ENCODE data around the gene CFAP210. TPM values are rescaled to one million over a fixed set of nuclear protein-coding genes. Genes with fewer than 3 reads are reported as not detected.
A peak's percentile ranks its signal among the peaks of the same experiment; 100 is the strongest.

CFAP210 gene
- total RNA-seq, 2 donors from 2014 or later, result not detected

GRCh38 chr2:169716238-169716886, 22.2 kb upstream of the CFAP210 start:
- no peak overlapping the region for H3K4me3 ChIP-seq
- peak overlapping the region in 1 of 2 donors; percentile 36 for H3K9ac ChIP-seq (ENCODE audit: low read depth in 2 of 2, low read length in 2 of 2)
- H3K27me3 ChIP-seq, result no peaks in the 10 kb centered on the region
- no peaks in the 10 kb centered on the region for H3K9me3 ChIP-seq
- TF ChIP-seq CTCF (IDR thresholded peaks at IDR 0.05), result no peak
- DNase-seq, result peak; percentile 65
- H3K36me3 ChIP-seq, result no peaks in the 10 kb centered on the region
- intact Hi-C loops (cut with DNase I), result no loop called here
- H3K27ac ChIP-seq, result peak overlapping the region; percentile 75
- H3K4me1 ChIP-seq, result peaks cover 24% of the 10 kb centered on the region

- TF ChIP-seq CTCF (IDR thresholded peaks at IDR 0.05), result no peak
- Histone ChIP-seq H3K4me1 (peaks cover 26% of the 10 kb centered on the region), H3K36me3 (no peaks in the 10 kb centered on the region), H3K4me3 (peak overlapping the region; percentile 22), H3K27ac (peak overlapping the region; percentile 75), H3K27me3 (no peaks in the 10 kb centered on the region), H3K9ac (ENCODE audit: low read depth in 2 of 2, low read length in 2 of 2) (peak overlapping the region in 1 of 2 donors; percentile 36), H3K9me3 (no peaks in the 10 kb centered on the region)
- DNase-seq, result peak; percentile 82
- intact Hi-C loops (cut with DNase I), result no loop called here
These were observed 21.4 kb upstream of the CFAP210 start for GRCh38 chr2:169715379-169716237.

GRCh38 chr2:169714699-169715098, 20.5 kb upstream of the CFAP210 start:
- peak overlapping the region; percentile 75 for H3K27ac ChIP-seq
- H3K36me3 ChIP-seq, result no peaks in the 10 kb centered on the region
- H3K4me1 ChIP-seq, result peaks cover 26% of the 10 kb centered on the region
- H3K4me3 ChIP-seq, result no peak overlapping the region
- H3K27me3 ChIP-seq, result no peaks in the 10 kb centered on the region
- no peaks in the 10 kb centered on the region for H3K9me3 ChIP-seq
- no peak for TF ChIP-seq CTCF (IDR thresholded peaks at IDR 0.05)
- H3K9ac ChIP-seq (ENCODE audit: low read depth in 2 of 2, low read length in 2 of 2), result no peak overlapping the region
- intact Hi-C loops (cut with DNase I), result no loop called here
- DNase-seq, result no peak

DNA sequence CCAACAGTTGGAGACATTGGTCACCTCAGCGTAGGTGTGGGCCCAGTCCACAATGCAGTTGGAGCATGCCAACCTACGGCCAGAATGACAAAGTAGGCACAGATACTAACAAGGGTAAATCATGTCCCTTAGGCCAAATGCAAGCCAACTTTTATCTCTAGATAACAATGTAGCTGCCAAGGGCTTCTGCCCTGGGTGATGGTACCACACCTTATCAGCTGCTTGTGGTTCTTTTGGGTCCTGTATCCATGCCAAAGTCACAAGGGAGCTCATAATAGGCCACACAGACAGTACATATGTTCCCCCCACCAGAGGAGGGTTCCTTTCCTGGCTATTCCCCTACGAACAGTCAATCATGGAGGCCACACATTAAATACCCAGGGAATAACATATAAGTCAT, 19.1 kb upstream of the CFAP210 start:
- intact Hi-C loops (cut with DNase I), result no loop called here
- no peaks in the 10 kb centered on the region for H3K27me3 ChIP-seq
- H3K4me1 ChIP-seq, result peaks cover 26% of the 10 kb centered on the region
- H3K9me3 ChIP-seq, result no peaks in the 10 kb centered on the region
- no peak for DNase-seq
- H3K4me3 ChIP-seq, result no peak overlapping the region
- H3K36me3 ChIP-seq, result no peaks in the 10 kb centered on the region
- peak overlapping the region; percentile 25 for H3K27ac ChIP-seq
- TF ChIP-seq CTCF (IDR thresholded peaks at IDR 0.05), result no peak
- no peak overlapping the region for H3K9ac ChIP-seq (ENCODE audit: low read depth in 2 of 2, low read length in 2 of 2)

GRCh38 chr2:169712791-169713227, 18.6 kb upstream of the CFAP210 start:
- Histone ChIP-seq H3K9ac (ENCODE audit: low read depth in 2 of 2, low read length in 2 of 2) (peak overlapping the region in 1 of 2 donors; percentile 69), H3K27me3 (no peaks in the 10 kb centered on the region), H3K4me1 (peaks cover 26% of the 10 kb centered on the region), H3K36me3 (no peaks in the 10 kb centered on the region), H3K4me3 (no peak overlapping the region), H3K27ac (peak overlapping the region; percentile 75), H3K9me3 (no peaks in the 10 kb centered on the region)
- no peak for TF ChIP-seq CTCF (IDR thresholded peaks at IDR 0.05)
- peak; percentile 89 for DNase-seq
- intact Hi-C loops (cut with DNase I), result no loop called here
